Ecto neural progenitor cell (in vitro differentiated cells): Measurements from ENCODE around the gene DNAJB12.
"Not testable (repeated sequence)": the region's sequence is repeated elsewhere in the genome, so short reads cannot be mapped to it uniquely, and the experiment has no call there.

Experiments
- DNase-seq: peaks from one replicate; pipeline ENCODE4 v3.0.0-alpha.2; 2018; ENCODE audit warnings: low spot score

The DNAJB12 gene

DNA sequence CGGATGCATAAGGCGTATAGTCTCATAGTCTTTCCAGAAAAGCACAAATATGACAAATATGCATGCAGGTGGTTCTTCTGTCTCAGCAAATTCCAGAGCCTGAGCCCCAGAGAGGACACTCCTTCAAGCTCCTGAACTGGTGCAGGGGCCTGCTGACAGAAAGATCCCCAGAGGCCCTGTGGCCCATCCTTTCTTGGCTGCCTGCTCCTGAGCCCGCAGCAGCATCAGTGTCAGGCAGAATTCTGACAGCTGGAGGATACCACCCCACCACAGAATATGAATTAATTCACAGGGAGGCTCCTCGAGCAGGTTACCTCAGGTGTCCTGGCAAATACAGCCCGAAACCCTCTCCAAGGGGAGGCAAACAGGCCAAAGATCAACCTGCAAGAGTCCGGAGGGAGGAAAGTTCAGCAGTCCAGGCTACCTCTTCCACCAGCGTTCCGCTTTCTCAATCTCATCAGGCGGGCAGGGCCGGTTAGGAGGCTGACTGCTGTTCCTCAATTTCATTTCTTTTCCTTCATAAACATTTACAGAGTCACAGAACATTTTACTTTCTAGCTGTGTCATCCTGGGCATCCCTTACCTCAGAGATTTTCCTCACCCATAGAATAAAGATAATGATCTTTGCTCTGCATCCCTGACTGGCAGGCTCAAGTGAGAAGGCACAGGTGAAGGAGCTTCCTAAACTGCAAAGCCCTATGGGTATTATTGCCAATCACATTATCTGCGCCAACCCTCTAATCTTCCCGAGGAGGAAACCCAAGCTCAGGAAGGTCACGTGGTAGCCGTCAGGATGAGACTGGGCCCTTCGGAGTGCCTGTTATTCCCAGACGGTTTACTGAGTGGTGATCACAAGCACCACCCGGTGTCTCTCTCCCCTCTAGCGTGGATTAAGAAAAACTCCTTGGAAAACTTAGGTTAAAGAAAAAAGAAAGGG lies 1.4 kb downstream of the DNAJB12 start:
- DNase-seq, result no peak

DNA sequence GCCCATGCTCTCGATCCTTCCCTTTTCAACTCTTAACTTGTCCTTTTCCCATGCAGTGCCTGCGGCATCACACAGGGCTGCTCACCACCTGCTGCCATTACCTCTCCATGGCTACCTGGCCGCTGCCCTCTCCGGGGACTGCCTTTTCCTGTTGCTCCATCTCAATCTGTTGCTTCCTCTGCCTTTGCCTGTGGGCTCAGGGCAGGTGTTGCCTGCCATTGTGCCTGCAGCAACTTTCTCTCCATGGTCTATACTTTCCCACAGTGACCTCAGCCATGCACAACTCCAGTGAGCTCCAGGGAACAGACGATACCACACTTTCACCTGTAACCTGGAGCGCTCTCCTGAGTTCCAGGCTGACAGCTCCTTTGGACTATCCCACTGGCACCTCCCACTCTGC lies 3.2 kb downstream of the DNAJB12 start:
- DNase-seq, result no peak

DNA sequence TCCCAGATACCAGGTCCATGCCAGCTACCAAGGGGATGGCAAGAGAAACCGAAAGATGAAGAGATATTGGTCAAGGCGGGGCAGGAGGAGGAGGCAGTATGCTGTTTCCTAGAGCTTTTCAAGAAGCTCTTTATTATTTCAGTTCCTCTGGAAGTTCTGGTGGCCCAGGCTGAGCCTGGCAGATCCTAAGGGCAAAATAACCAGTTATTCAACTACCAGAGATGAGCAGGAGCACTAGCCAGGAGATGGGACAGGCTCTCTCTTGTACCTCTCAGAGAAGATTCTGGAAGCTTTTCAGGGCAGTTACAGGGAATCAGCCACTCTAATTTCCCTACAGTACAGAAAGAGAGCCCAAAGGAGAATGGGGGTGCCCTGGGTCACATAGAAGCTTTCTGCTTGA lies 5.3 kb downstream of the DNAJB12 start:
- no peak for DNase-seq

GRCh38 chr10:72348282-72348681 lies 6.4 kb downstream of the DNAJB12 start:
- DNase-seq, result no peak

DNA sequence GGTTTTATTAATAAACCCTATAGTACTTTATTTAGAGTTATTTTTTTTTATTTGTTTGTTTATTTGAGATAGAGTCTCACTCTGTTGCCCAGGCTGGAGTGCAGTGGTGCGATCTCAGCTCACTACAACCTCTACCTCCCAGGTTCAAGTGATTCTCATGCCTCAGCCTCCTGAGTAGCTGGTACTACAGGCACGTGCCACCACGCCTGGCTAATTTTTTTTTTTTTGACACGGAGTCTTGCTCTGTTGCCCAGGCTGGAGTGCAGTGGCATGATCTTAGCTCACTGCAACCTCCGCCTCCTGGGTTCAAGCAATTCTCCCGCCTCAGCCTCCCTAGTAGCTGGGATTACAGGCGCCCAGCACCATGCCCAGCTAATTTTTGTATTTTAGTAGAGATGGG lies 8.6 kb downstream of the DNAJB12 start:
- DNase-seq, result not testable (repeated sequence)

GRCh38 chr10:72344932-72345331 lies 9.8 kb downstream of the DNAJB12 start:
- no peak for DNase-seq

DNA sequence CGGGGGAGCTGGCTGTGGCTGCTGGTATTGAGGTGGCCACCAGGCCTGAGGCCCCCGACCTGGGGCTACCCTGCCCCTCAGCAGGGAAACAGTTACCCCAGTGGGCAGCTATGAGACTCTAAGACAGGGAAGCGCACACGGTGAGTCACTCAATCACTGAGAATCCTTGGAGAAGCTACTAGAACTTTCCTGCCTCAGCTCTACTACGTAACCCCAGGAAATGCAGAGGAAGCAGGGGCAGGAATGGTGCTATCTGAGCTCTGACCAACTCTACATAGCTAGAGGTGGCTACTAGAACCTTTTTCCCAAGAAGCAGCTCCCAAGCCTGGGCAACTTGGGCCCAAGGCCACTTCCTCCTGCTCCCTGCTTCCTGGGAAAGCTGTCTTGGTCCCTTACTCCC lies 11.8 kb downstream of the DNAJB12 start:
- no peak for DNase-seq

DNA sequence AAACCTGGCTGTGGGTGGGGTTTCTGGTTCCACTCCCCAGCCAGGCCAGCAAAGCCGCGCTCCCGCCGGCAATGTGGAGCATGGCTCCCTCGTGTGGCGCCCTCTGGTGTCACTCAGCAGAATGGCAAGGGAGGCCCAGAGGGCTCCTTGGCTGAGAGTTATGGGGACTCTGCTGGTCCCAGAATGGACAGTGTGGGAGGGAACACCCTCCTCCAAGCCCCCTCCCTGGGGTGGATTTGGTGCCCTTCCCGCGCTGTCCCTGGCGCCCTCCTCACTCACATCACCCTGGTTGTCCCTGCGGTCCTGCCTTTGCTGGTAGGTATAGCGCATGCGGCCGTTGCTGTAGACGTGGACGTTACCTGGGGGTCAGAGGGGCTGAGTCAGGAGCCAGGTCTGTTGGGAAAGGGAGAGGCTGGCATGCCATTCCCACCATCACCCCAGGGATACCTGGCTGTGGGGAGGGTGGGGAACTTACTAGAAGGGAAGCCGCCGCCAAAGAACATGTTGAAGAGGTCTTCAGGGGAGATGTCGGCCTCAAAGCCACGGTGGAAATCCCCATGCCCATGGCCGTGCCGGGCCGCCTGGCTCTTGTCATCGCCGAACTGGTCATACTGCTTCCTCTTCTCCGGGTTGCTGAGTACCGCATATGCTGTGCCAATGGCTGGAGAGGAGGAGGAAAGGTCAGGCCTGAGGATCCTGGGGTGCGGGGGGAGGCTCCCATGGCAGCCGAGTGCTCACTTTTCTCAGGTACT lies 14.0 kb downstream of the DNAJB12 start:
- DNase-seq, result peak; percentile 87

GRCh38 chr10:72338180-72338579 lies 16.5 kb downstream of the DNAJB12 start:
- DNase-seq, result no peak

GRCh38 chr10:72337722-72338121 lies 17.0 kb downstream of the DNAJB12 start:
- DNase-seq, result no peak

- peak; percentile 85 for DNase-seq
These were observed 17.6 kb downstream of the DNAJB12 start for GRCh38 chr10:72337039-72337629.

DNA sequence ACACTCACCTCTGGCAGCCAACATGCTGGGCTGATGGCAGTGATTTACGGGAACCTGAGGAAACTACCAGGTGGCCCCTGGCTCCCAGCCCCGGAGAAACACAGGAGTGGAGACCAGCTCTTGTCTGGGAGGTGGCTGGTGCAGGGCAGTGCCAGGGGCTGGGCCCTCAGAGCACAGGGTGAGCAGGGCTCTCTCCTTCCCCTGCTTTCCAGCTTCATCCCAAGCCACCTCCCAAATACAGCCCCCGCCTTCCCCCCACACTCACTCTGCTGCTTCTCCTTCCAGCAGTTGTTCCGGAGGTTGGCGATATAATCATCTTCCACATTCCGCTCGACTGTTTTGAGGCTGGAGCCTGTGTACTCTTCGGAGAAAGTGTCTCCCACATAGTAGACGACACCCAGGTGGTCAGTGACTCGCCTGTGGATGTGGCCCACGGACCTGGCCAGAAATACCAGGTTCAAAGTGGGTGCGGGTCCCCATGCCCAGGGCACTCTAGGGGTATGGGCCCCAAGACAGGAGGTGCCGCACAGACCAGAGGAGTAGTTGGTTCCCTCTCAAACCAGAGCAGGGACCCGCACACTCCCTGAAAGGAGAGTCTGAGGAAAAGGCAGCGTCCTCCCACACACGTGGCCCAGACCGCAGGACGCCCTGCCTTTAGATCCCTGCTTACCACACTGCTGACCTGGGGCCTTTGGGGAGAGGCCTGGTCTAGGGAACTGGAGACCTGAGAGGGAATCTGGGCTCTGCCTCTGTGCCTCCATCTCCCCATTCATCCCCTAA lies 18.3 kb downstream of the DNAJB12 start:
- no peak for DNase-seq

DNA sequence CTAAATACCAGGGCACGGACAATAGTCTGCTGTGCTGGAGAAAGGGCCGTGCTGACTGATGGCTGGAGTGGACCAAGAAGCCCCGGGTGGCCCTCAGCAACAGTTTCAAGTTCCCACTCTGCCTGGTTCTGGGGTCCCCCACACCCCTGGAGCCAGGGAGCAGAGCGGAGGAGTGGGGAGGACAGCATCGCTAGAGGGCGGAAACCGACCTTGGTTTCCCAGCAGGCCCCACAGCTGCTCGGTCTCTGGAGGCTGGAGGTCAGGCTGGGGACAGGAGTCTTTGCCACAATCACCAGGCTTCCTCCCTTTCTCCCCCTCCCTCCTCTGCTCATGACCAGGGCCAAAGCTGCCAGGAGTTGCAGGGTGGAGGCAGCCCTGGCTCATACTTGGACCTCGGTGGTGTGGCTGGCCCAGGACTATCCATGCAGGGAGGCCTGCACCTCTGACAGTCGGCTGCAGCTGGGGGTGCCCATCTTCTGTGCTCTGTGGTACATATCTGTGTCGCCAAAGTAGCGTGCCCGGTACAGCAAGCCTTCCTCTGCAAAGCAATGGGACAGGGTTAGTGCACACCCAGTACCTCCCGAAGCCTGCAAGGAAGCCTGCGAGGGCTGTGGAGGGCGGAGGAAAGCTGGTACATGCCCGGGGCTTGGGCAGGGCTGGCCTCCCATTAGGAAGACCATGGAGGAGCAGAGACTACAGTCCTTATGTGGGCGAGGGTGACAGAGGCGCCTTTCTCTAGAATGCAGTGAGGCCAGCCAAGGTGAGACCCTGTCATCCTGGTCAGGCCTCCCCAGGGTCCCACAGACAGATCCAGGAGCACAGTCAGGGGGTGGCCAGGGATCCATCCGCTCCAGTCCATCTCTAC lies 19.1 kb downstream of the DNAJB12 start:
- no peak for DNase-seq

- DNase-seq, result no peak
These were observed 19.8 kb downstream of the DNAJB12 start for GRCh38 chr10:72334825-72335393.

DNA sequence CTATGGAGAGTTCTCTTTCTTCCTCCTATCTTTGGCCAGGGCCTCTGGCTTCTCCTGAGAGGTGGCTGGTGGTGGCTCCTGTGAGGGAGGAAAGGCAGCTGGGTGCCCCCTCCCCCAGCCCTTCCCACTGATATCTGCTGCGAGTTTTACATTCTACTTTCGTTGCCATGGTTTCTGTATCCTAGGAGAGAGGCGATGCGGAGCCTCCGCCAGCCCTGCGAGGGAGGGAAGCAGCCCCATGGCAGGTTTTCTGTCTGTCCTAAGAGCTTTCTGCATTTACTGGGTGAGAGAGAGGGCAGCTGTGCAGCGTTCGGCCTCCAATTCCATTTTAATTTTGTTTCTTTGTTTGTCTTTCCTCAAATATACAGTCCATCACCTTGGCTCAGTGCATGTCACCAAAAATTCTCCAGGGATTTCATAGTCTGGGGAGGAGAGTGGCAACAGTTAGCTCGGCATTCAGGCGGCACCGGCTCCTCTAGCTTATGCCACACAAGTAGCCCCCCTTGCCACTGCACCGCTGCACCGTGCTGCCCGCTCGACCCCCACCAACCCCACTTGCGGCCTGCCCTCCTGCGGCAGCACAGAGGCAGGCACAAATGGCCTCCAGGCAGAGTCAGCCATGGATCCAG lies 20.4 kb downstream of the DNAJB12 start:
- peak; percentile 84 for DNase-seq

GRCh38 chr10:72333112-72334015 lies 21.4 kb downstream of the DNAJB12 start:
- DNase-seq, result no peak

DNA sequence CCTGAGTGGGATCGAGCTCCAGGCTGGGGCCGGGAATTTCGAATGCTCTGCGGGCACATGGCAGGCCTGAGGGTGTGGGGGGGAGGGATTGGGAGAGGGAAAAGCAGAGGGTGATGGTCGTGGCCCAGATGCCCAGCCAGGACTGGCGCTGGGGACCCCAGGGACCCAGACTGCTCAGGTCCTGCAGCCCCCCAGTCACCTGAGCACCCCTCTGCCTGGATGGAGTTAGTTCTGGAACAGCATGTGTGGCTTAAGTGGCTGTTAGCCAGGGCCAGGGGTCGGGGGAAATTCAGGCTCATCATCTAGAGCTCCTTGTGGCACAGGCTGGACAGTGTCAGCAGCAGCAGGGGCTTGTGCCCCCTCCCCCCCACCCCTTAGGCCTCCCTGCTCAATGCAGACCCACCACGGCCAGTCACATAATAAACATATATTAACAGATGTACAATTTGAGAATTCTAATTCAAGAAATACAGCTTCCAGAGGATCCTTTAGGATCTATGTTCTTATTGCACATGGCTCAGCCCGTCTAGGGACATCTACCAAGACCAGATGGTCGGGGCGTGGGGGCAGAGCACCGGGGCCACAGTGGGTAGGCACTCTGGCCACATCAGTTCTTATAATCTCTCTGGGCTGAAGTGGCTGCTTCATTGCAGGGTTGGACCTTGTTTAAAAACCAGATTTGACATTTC lies 22.2 kb downstream of the DNAJB12 start:
- no peak for DNase-seq
